Epithelial cell of umbilical artery (primary cell): Measurements from ENCODE around the gene NIPBL. TPM values are rescaled to one million over a fixed set of nuclear protein-coding genes. Genes with fewer than 3 reads are reported as not detected.

ENCODE experiments used
- total RNA-seq: library from RNA; depleted of rRNA; stranded (reverse); fragments of >200 nt; gene quantifications from 2 replicates; pipeline ENCODE4 v1.2.3, GENCODE V29; 2014

Gene NIPBL
- total RNA-seq, result 19.5 and 22.6 TPM in 2 replicates

GRCh38 chr5:36876299-36876964, at the start of gene NIPBL:
Gene NIPBL (plus strand): TSS chr5:36876769. CDS start chr5:36953697, 76,928 bp downstream.

